H7 (cell line): ENCODE measurements around the gene CCDC102A. TPM values are rescaled to one million over a fixed set of nuclear protein-coding genes. Genes with fewer than 3 reads are reported as not detected.

Experiments used
- DNase-seq: peaks from one replicate; pipeline ENCODE4 v3.0.0; 2012
- H3K27me3 ChIP-seq: 2 replicates; pipeline ENCODE4 v1.6.0; 2011; ENCODE audit warnings: mild to moderate bottlenecking, low read length; ENCODE audit not compliant: control insufficient read depth, insufficient read depth
- H3K36me3 ChIP-seq: replicated peaks from 2 replicates; pipeline ENCODE4 v1.5.1; 2011; ENCODE audit warnings: low read length; ENCODE audit not compliant: control insufficient read depth, insufficient read depth
- H3K4me3 ChIP-seq: 2 replicates; pipeline ENCODE4 v1.5.1; 2011; ENCODE audit warnings: low read depth, mild to moderate bottlenecking, control low read depth, low read length, moderate library complexity; ENCODE audit not compliant: insufficient read depth
- total RNA-seq: library from RNA; depleted of rRNA; stranded (reverse); fragments of >200 nt; shearing (Covaris generic); gene quantifications from 2 replicates; pipeline ENCODE4 v1.2.3, GENCODE V29; 2014

The CCDC102A gene
- total RNA-seq, 1 experiment from 2014 or later, result 10.4 TPM

DNA sequence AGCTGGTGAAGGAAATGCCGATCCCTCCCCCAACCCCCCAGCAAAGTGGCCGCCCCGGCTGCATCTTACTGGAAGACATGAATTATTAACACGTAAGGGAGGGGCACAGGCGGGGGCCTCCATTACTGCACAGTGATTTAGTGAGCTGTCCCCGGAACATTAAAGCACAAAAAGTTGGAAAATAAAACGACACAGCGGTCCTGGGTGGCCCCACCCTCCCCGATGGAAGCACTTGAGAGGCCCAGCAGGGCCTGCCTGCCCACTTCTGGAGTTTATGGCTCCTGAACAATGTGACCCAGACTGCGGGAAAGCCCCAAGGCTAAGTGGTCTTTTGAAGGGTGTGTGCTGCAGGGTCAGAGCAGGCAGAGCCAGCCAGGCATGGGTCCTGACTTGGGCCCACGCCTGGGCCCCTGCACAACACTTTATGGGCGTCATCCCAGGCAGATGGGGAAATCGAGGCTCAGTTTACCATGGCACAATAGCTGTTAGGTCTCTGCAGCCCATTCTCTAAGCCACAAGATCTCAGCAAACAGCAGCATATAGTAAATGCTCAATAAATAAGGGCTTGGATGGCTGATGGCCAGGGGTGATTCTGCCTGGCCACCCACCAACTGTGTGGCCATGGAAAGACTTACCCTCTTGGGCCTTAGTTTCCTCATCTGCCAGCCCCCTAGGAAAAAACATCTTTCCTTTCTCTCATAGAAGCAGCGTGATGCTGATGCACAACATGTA lies 22.8 kb downstream of the CCDC102A start:
- peak; percentile 48 for DNase-seq
- no peak overlapping the region for H3K4me3 ChIP-seq
- no peaks in the 10 kb centered on the region for H3K27me3 ChIP-seq
- H3K36me3 ChIP-seq, result no peaks in the 10 kb centered on the region

DNA sequence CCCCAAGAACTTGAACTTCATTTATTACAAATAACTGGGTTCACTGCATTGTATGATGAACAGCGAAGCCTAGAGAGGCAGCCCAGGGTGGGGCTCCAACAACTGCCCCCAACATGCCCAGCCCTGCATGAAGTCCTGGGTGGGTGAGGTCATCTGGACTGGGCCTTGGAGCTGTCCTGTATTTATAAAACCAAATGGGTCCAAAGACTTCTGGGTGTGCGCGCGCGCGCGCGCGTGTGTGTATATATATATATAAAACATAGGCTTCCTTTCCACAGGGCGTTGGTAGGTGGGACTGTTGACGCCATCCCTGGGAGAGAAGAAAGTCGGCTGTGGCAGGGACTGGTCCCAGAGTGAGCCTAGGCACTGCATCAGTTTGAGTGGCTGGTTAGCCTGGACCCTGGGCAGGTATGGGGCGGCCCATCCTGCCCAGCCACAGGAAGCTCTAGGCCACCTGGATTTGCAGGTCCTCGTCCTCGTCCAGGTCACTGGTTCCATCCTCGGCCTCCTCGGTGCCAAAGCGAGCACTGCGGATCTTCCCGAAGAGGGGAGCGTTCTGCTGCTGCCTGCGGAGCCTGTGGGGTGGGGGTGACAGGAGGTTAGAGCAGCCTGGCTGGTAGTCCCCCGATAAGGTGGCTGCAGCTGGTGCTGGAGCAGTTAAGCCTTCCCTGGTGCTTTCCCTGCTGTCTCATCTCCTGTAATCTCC lies 23.9 kb downstream of the CCDC102A start:
- no peaks in the 10 kb centered on the region for H3K27me3 ChIP-seq
- H3K4me3 ChIP-seq, result no peak overlapping the region
- peak; percentile 43 for DNase-seq
- no peaks in the 10 kb centered on the region for H3K36me3 ChIP-seq

DNA sequence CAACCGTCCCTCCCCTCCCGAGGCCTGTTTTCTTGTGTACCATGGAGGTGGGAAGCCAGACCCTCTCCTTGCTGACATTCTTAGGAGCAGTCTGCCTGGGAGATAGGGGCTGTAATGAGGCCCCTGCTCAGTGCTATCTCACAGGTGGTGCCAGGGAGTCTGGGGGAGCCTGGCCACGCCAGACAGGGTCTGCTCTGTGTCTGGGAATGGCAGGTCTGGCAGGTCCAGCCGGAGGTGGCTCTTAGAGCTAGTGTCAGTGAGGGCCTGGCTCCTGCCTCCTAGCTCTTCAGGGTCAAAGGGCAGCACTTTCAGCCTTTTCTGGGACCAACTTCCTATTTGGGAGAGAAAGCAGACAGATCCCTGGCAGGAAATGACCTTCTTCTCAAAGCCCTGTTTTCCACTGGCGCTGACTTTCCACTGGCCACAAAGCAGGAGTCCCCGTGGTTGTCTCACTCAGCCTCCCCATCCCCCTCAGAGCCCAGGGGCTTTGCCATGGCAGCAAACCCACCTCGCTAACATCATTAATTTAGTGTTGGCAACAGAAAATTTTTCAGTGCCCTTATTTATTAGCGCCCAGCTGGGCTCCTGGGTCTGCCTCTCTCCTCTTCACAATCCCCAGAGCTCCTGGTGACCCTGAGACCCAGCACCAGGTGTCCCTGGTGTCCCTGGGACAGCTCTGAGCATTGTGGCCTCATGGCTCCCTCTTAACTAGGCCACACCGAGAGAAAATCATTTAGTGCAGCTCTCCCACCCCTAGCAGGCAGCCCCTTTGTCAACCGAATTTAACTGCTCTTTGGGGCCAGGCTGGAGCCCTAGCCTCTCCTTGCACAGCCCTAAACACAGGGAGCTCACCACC lies 26.1 kb downstream of the CCDC102A start:
- no peaks in the 10 kb centered on the region for H3K27me3 ChIP-seq
- DNase-seq, result peak; percentile 41
- no peak overlapping the region for H3K4me3 ChIP-seq
- no peaks in the 10 kb centered on the region for H3K36me3 ChIP-seq

DNA sequence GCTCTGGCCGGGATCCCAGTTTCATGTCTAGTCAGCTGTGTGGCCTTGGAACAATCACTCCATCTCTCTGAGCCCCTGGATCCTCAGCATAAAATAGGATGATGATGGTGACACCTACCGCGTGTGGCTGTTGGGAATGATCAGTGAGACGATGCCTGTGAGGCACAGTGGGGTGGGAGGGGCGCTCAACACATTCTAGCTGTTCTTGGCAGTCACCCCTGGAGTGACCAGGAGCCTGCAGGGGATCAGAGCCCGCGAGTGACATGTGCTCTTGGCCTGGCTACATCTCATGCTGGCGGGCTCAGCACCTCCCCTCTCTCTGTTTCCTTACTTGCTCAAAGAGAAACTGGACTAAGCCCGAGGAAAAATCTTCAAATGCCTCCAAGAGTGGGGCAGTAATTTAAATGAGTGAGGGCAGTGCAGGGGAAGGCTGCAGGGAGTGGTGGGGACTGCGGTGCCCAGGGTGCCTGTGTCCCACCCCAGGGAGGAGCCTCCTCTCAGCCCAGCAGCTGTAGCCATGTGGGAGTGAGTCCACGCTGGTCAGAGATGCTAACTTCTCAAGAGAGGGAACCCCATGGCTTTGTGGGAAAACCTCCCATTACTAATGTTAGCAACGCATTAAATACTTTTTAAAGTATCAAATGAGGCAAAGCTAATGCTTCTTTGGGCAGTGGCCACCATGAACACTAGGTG lies 27.0 kb downstream of the CCDC102A start:
- H3K36me3 ChIP-seq, result no peaks in the 10 kb centered on the region
- H3K4me3 ChIP-seq, result no peak overlapping the region
- DNase-seq, result peak; percentile 32
- no peaks in the 10 kb centered on the region for H3K27me3 ChIP-seq

DNA sequence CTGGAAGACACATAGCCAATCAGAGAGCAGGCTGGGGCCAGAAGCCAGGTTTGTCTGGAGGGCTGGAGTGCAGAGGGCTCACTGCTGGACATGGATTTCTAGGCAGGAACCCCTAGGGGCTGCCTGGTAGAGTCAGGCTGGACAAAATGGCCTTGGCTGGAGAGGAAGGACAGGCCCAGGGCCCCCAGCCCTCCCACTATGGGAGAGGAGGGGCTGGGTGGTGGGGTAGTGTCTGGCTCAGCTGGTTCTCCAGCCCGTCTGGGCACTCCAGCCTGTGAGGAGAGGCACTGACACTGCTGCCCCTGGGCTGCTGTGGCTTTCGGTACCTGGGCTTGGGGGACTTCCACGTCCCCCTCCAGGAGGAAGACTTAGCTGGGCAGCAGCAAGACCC lies 28.3 kb downstream of the CCDC102A start:
- Histone ChIP-seq H3K27me3 (no peaks in the 10 kb centered on the region), H3K36me3 (no peaks in the 10 kb centered on the region), H3K4me3 (no peak overlapping the region)
- DNase-seq, result no peak

DNA sequence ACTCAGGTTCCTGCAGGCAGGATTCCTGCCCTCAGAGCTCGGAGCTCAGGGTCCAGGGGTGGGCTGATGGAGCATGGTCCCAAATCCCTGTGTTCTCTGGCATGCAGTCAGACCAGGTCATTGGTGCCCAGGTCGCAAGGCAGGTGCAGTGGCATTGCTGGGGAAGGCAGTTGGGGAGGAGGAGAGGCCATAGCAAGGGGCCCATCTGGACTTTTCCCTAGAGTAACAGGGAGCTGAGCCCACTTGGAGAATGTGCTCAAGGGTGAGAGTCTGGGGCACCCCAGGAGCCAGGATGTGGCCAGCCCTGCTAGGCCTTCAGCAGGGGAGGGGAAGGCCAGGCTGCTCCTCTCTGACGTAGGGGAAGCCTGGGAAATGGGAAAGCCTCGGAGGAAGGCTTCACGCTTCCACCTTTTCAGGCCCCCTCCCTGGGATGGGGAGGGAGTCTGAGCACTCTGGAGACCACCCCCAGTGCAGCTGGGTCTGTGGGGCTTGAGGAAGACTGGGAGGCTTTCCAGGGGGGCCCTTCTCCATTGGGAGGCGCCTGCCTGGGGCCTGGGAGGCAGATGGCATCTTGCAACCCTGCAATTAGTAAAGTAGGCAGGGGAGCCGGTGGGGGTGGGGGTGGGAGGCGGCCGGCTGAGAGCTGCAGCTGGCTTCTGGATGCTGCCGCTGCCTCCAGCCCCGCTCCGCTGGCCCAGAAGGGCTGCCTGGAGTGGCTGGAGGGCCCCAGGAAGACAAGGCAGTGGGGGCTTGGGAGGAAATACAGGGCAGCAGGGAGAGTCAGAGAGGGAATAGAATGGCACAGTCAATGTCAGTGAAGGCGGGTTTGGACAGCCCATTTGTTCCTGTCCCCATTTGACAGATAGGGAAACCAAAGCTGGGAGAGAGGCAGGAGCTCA lies 29.0 kb downstream of the CCDC102A start:
- Histone ChIP-seq H3K36me3 (no peaks in the 10 kb centered on the region), H3K4me3 (no peak overlapping the region), H3K27me3 (no peaks in the 10 kb centered on the region; the same call in 1 of the 2 replicates)
- peak; percentile 85 for DNase-seq

DNA sequence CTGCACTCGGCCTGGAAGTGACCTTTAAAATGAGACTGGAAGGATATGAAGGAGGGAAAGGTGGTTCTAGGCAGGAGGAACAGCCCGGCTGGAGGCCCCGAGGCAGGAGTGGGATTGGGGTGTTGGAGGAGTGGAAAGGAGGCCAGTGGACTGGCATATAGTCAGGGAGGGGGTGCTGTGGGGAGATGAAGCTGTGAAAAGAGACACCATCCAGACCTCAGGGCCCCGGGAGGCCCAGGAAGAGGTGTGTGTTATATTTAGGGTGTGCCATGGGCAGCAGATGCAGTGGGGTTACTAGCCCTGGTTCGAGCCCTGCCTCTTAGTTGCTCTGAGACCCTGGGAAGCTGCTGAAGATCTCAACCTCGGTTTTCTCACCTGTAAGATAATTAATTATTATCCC lies 31.2 kb downstream of the CCDC102A start:
- no peak for DNase-seq
- Histone ChIP-seq H3K36me3 (no peaks in the 10 kb centered on the region), H3K4me3 (no peak overlapping the region), H3K27me3 (no peaks in the 10 kb centered on the region; the same call in 1 of the 2 replicates)

DNA sequence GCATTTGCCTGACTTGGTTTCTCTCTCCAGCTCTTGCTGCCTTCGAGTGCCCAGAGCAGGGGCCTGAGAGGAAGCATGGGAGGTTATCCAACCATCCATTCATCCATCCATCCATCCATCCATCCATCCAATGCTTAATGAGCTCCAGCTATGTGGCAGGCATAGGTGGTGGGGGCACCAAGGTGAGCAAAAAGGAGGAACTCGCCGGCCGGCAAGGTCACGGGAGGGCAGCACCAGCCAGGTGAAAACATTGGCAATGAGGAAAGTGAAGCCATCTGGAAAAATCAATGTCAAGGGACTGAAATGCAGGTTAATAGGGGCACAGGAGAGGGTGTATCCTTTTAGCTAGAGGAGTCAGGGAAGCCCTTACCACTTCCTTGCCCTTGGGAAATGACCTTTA lies 31.9 kb downstream of the CCDC102A start:
- Histone ChIP-seq H3K27me3 (no peaks in the 10 kb centered on the region; the same call in 1 of the 2 replicates), H3K36me3 (no peaks in the 10 kb centered on the region), H3K4me3 (no peak overlapping the region)
- DNase-seq, result no peak

DNA sequence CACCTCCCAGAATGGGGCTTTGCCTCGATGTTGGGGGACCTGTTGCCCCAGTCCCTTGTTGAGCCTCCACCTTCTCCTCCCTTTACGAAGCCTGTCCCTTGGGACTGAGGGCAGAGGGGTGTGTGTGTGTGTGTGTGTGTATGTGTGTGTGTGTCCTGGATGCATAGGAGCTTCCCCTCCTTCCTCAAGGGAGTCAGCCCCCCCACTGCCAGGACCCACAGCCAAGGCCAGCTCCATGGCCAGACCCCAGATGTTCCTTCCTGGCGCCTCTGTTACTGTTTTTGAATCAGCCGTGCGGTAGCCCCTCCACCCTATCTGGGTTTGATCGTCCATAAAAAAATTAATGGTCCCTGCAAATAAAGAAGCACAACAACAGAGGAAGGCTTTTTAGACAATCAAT lies 32.4 kb downstream of the CCDC102A start:
- no peaks in the 10 kb centered on the region for H3K36me3 ChIP-seq
- no peak for DNase-seq
- H3K27me3 ChIP-seq, result no peaks in the 10 kb centered on the region; the same call in 1 of the 2 replicates
- no peak overlapping the region for H3K4me3 ChIP-seq

DNA sequence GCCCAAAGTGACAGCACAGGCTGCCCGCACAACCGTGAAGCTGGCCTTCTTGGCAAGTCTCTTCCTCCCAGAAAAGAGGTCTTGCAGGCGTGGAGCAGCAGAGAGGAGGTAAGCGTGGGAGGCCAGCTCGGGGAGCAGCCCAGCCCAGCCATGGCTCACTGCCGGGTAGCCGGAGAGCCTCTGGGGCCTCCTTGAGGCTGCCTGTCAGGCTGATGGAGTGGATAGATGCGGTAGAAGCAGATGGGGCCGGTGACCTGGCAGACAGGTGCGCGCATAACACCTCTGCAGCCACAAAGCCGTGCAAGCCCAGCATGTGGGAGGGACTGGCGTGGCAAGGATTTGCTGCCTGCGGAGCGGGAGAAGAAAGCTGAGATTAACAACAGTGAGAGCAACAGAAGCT lies 33.0 kb downstream of the CCDC102A start:
- Histone ChIP-seq H3K27me3 (no peaks in the 10 kb centered on the region; the same call in 1 of the 2 replicates), H3K36me3 (no peaks in the 10 kb centered on the region), H3K4me3 (no peak overlapping the region)
- DNase-seq, result peak; percentile 79

DNA sequence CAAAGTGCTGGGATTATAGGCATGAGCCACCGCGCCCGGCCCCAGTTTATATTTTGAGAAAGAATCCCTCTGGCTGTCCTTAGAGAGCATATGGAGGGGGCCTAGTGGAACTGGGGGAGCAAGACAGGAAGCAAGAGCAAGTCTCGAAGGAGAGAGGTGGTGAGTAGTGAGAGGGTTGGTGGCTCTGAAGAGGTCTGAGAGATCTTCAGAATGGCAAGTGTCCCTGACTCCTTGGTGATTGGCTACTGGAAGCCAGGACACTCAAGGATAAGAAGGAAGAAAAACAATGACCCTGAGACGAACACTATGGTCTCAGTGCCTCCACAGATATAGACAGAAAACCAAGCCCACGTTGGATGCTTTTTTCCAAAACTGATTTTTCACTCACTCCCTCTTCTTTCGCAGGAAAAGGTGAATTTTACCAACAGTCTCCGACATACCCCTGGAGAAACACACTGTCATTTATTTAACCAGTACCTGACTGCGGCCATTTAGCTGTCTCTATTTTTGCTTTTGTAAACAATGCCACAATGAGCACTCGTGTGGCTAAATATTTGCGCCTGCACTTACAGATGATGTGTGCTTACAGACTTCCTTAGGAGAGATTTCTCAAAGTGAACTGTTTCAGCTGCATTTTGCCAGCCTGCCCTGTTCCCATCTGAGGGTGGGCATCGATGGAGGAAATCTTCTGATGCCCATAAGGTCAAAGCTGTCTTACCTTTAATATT lies 34.2 kb downstream of the CCDC102A start:
- H3K36me3 ChIP-seq, result no peaks in the 10 kb centered on the region
- no peaks in the 10 kb centered on the region; the same call in 1 of the 2 replicates for H3K27me3 ChIP-seq
- no peak overlapping the region for H3K4me3 ChIP-seq
- peak; percentile 21 for DNase-seq

DNA sequence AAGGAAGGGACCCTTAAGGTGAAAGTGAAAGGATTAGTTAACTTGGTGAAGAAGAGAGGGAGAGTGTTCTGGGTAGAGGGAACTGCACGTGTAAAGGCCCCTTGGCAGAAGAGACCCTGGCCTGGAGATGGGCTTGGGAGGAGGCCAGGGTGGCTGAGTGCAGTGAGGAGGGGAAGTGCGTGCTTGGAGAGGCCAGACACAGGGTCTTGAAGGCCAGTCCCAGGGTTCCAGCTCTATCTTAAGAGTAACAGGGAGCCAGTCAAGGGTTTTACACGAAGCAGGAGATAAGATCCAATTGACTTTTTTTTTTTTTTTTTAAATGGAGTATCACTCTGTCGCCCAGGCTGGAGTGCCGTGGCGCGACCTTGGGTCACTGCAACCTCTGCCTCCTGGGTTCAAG lies 34.9 kb downstream of the CCDC102A start:
- no peaks in the 10 kb centered on the region; the same call in 1 of the 2 replicates for H3K27me3 ChIP-seq
- DNase-seq, result peak; percentile 13
- no peak overlapping the region for H3K4me3 ChIP-seq
- no peaks in the 10 kb centered on the region for H3K36me3 ChIP-seq

DNA sequence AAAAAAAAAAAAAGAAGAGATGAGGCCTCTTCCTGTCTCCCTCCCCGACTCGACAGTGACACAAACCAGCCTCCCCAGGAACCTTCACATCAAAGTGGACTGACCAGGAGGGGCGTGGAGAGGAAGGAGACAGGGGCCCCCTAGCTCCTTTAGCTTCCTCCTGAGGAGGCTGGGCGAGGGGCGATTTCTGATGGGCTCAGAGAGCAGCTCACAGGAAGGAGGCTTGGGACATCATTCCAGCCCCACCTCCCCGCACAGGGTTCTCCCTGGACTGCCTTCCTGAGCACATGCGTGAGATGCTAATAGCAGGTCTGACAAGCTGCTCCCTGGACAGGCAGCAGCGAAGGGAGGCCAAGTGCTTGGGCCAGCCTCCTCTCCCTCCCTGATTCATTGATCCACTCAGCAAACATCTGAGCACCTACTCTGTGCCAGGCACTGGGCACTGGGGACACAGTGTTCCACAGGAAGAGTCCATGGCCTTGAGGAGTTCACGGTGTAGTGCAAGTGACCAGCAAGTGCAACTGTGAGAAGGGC lies 35.7 kb downstream of the CCDC102A start:
- DNase-seq, result peak; percentile 42
- no peaks in the 10 kb centered on the region for H3K36me3 ChIP-seq
- no peak overlapping the region for H3K4me3 ChIP-seq
- no peaks in the 10 kb centered on the region; the same call in 1 of the 2 replicates for H3K27me3 ChIP-seq
